GM19372 (cell line): ENCODE data around the gene TSPAN8.
"Not testable (repeated sequence)": the region's sequence is repeated elsewhere in the genome, so short reads cannot be mapped to it uniquely, and the experiment has no call there.

ENCODE experiments used
- ATAC-seq: cut with Tn5 transposase; IDR thresholded peaks from one replicate; pipeline ENCODE4 v1.9.1; 2021; ENCODE audit warnings: mild to moderate bottlenecking, low read depth, moderate library complexity; ENCODE audit not compliant: unreplicated experiment

TSPAN8 gene

GRCh38 chr12:71130521-71131069 lies 27.2 kb downstream of the TSPAN8 start:
- ATAC-seq = no peak

- ATAC-seq = no peak
These were observed 28.4 kb downstream of the TSPAN8 start for GRCh38 chr12:71129364-71129763.

GRCh38 chr12:71128191-71128788 lies 29.5 kb downstream of the TSPAN8 start:
- no peak for ATAC-seq

- no peak for ATAC-seq
These were observed 31.9 kb downstream of the TSPAN8 start for GRCh38 chr12:71125949-71126348.

- no peak for ATAC-seq
These were observed 32.3 kb downstream of the TSPAN8 start for GRCh38 chr12:71125515-71125914.

GRCh38 chr12:71124835-71125460 lies 32.9 kb downstream of the TSPAN8 start:
- ATAC-seq = no peak

GRCh38 chr12:71113148-71113547 lies 44.7 kb downstream of the TSPAN8 start:
- ATAC-seq = not testable (repeated sequence)

- no peak for ATAC-seq
These were observed 48.0 kb downstream of the TSPAN8 start for GRCh38 chr12:71109834-71110233.

- ATAC-seq = no peak
These were observed 49.4 kb downstream of the TSPAN8 start for GRCh38 chr12:71108355-71108754.

- ATAC-seq = no peak
These were observed 49.9 kb downstream of the TSPAN8 start for GRCh38 chr12:71107936-71108335.

GRCh38 chr12:71105956-71106355 lies 51.8 kb downstream of the TSPAN8 start:
- ATAC-seq = no peak

GRCh38 chr12:71092290-71092689 lies 65.5 kb downstream of the TSPAN8 start:
- ATAC-seq = no peak

- no peak for ATAC-seq
These were observed 66.8 kb downstream of the TSPAN8 start for GRCh38 chr12:71090971-71091370.

GRCh38 chr12:71085575-71085974 lies 72.2 kb downstream of the TSPAN8 start:
- ATAC-seq = no peak

- ATAC-seq = no peak
These were observed 82.1 kb downstream of the TSPAN8 start for GRCh38 chr12:71075743-71076142.
